ENCODE measurements around the gene LY6G6C. TPM values are rescaled to one million over a fixed set of nuclear protein-coding genes. Genes with fewer than 3 reads are reported as not detected.
A peak's percentile ranks its signal among the peaks of the same experiment; 100 is the strongest.

LY6G6C gene
- total RNA-seq, 2 donors from 2014 or later = not detected

DNA sequence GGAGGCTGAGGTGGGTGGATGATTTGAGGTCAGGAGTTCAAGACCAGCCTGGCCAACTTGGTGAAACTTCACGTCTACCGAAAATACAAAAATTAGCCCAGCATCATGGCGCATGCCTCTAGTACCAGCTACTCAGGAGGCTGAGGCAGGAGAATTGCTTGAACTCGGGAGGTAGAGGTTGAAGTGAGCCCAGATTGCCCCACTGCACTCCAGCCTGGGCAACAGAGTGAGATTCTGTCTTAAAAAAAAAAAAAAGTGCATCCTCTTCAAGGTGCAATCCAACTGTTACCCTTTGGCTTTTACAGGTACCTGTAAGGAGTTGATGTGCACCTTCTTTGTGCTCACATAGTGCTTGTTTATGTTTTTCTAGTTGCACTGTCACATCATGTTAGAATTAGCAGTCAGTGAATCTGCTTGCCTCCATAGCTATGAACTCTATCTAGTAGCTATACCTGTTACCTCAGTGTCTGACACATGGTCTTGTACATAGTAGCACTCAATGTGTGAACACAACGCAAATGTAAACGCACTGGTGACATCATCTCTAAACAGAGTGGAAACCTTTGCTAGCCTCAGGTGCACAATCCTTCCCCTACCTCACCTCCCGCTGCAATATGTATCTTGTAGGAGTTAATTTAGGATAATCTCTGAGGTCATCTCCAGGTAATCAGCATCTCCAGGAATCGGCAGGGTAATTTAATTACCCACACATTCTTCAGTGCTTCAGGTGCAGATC lies 27.9 kb upstream of the LY6G6C start:
- no peak for ATAC-seq
- intact Hi-C loops (cut with DNase I) = no loop called here
- DNase-seq = no peak

- DNase-seq = no peak
- ATAC-seq = no peak
- intact Hi-C loops (cut with DNase I) = no loop called here
These were observed 22.9 kb upstream of the LY6G6C start for GRCh38 chr6:31744422-31744821.

DNA sequence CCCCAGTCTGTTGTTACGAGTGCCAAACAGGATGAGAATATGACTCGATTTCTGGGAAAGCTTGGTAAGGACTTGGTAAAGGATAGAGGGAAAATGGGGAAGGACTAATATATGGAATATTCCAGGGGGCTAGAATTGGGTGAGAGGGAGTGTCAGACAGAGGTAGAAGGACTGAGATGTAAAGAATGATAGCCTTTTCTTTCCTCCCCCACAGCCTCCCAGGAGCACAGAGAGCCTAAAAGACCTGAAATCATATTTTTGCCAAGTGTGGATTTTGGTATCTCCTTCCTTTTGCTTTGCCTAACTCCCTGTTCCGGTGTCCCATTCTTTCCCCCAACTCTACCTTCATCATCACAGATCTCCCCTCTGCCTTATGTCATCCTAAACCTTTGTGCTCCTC lies 21.3 kb upstream of the LY6G6C start:
- intact Hi-C loops (cut with DNase I) = no loop called here
- DNase-seq (no peak), ATAC-seq (no peak)

GRCh38 chr6:31741815-31742214 lies 20.3 kb upstream of the LY6G6C start:
- DNase-seq = no peak
- ATAC-seq = no peak
- intact Hi-C loops (cut with DNase I) = no loop called here

DNA sequence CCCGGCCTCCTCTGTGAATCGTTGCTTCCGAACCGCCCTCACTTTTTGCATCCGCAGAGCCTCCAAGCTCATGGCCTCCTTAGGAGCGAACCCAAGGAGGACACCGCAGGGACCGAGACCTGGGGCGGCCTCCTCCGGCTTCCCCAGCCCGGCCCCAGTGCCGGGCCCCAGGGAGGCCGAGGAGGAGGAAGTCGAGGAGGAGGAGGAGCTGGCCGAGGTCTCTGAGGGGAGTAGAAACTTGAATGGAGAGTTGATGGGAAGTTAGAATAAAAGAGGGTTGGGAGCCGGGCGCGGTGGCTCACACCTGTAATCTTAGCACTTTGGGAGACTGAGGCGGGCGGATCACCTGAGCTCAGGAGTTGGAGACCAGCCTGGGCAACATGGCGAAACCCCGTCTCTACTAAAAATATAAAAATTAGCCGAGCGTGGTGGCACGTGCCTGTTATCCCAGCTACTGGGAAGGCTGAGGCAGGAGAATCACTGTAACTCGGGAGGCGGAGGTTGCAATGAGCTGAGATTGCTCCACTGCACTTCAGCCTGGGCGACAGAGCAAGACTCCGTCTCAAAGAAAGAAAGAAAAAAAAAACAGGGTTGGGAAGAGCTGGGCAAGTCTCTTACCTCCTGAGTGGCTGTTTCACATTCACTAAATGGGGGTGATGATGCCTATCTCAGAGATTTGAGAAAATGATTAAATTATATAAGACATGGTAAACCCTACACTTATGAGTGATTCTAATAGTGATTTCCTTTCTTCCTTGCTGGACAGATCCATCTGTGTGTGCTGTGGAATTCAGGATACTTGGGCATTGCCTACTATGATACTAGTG lies 19.1 kb upstream of the LY6G6C start:
- DNase-seq (no peak), ATAC-seq (peak; percentile 1)
- intact Hi-C loops (cut with DNase I) = no loop called here

- peak; percentile 93 to 96 for ATAC-seq
- peak; percentile 98 for DNase-seq
- intact Hi-C loops (cut with DNase I) = loop anchor here in 1 of 2 donors (10.0 kb wide), 2 partner anchors 55 to 95 kb away; partner anchors contain the start of gene VARS1
These were observed 18.3 kb upstream of the LY6G6C start, which contains the start of gene MSH5 for GRCh38 chr6:31739639-31740396. Gene MSH5, plus strand, starts transcription at chr6:31740005. Its CDS starts 462 bp downstream, at chr6:31740467.

- ATAC-seq (peak in 1 of 2 donors; percentile 1), DNase-seq (peak; percentile 65)
- intact Hi-C loops (cut with DNase I) = loop anchor here in 1 of 2 donors (10.0 kb wide), 2 partner anchors 57 to 97 kb away; partner anchors contain the start of gene VARS1
These were observed 16.7 kb upstream of the LY6G6C start for GRCh38 chr6:31737991-31738979.

DNA sequence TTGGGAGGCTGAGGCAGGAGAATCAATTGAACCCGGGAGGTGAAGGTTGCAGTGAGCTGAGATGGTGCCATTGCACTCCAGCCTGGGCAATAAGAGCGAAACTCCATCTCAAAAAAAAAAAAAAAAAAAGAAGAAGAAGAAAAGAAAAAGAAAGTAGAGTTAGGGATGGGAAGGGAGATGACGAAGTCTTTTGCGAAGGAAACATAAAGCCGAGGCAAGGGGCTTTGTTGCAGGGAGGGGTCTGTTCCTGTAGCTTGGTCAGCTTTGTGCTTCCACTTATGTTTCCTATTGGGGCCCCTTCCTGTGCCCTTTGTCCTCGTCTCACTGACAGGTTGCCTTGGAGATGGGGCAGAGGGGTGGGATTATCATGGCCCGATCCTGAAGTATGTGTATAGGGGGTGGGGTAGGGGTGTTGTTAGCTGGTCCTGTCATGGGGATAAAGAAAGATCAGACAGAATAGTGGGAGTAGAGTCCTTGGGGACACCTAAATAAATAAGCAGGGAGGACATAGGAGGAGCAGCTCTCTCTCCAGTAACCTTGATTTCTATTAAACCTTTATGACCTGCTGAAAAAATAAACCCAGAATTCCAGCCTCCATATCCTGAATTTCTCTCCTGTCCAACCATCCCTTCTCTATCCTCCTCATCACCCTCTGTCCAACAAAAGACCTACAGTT lies 15.9 kb upstream of the LY6G6C start:
- ATAC-seq = no peak
- no peak for DNase-seq
- intact Hi-C loops (cut with DNase I) = loop anchor here in 1 of 2 donors (10.0 kb wide), 2 partner anchors 57 to 97 kb away; partner anchors contain the start of gene VARS1

DNA sequence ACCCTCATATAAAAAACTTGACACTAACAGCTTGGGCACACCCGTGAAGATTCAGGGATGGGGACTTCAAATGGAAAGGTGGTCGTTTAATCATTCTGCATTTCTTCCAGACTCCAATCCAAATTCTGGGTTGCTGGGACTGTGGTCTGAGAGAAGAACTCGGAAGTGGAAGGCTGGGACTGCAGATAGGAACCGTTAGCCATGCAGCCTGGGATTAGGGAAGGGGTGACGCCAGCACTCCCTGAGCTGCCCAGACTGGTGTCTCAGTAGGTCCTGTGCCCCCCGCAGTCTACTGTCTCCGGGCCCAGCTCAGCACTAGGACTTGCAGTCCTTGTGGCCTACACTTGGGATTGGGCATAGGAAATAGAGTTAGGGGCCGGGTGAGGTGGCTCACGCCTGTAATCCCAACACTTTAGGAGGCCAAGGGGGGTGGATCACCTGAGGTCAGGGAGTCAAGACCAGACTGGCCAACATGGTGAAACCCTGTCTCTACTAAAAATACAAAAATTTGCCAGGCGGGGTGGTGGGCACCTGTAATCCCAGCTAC lies 15.3 kb upstream of the LY6G6C start:
- ATAC-seq (no peak), DNase-seq (no peak)
- intact Hi-C loops (cut with DNase I) = loop anchor here in 1 of 2 donors (10.0 kb wide), 2 partner anchors 58 to 98 kb away; partner anchors contain the start of gene VARS1

GRCh38 chr6:31736021-31736767 lies 14.6 kb upstream of the LY6G6C start, which contains the start of gene CLIC1:
Gene CLIC1, minus strand, starts transcription at chr6:31736530. Its CDS starts 230 bp downstream, at chr6:31736300.
- DNase-seq = peak; percentile 91
- ATAC-seq = peak; percentile 57 to 76
- intact Hi-C loops (cut with DNase I) = loop anchor here in 1 of 2 donors (10.0 kb wide), 2 partner anchors 59 to 99 kb away; partner anchors contain the start of gene VARS1

- DNase-seq = peak; percentile 77
- intact Hi-C loops (cut with DNase I) = loop anchor here in 1 of 2 donors (10.0 kb wide), 2 partner anchors 60 to 100 kb away; partner anchors contain the start of gene VARS1
- ATAC-seq = peak in 1 of 2 donors; percentile 41
These were observed 13.4 kb upstream of the LY6G6C start for GRCh38 chr6:31734821-31735406.

- intact Hi-C loops (cut with DNase I) = loop anchor here in 1 of 2 donors (10.0 kb wide), 2 partner anchors 60 to 100 kb away; partner anchors contain the start of gene VARS1
- ATAC-seq (no peak), DNase-seq (no peak)
These were observed 12.8 kb upstream of the LY6G6C start for GRCh38 chr6:31734247-31734820.

DNA sequence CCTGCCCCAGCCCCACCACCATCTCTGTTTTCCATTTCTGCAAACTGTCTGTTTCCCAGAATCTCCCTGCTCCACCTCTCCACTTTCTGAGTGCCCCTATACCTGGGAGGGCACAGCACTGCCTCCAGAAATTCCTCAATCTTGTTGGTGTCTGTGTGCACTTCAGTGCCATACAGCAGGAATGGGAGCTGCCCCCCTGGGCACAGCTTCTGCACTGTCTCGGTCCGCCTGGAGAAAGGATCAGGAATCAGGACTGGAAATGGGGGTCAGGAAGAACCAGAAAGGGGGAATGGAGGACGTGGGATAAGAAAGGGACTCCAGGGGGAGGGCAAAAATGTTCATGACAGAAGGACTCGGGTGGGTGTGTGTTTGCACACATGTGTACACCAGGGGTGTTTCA lies 12.2 kb upstream of the LY6G6C start:
- intact Hi-C loops (cut with DNase I) = loop anchor here in 1 of 2 donors (10.0 kb wide), 2 partner anchors 61 to 101 kb away; partner anchors contain the start of gene VARS1
- no peak for ATAC-seq
- no peak for DNase-seq

GRCh38 chr6:31732029-31732428 lies 10.5 kb upstream of the LY6G6C start:
- intact Hi-C loops (cut with DNase I) = loop anchor here in 1 of 2 donors (10.0 kb wide), 2 partner anchors 63 to 103 kb away; partner anchors contain the start of gene VARS1
- ATAC-seq = no peak
- no peak for DNase-seq

GRCh38 chr6:31730631-31731086 lies 9.1 kb upstream of the LY6G6C start:
- intact Hi-C loops (cut with DNase I) = loop anchor here in 1 of 2 donors (10.0 kb wide), 2 partner anchors 64 to 104 kb away; partner anchors contain the start of gene VARS1
- no peak for DNase-seq
- ATAC-seq = no peak
